Hepatocyte (in vitro differentiated cells): ENCODE measurements around the gene SMIM22. TPM values are rescaled to one million over a fixed set of nuclear protein-coding genes. Genes with fewer than 3 reads are reported as not detected.

Experiments used
- DNase-seq: peaks from one replicate; pipeline ENCODE4 v3.0.0-alpha.2; 2016; ENCODE audit warnings: low spot score
- H2AFZ ChIP-seq: fragments of 200-600 bp; sonication (generic); 2 replicates; pipeline ENCODE4 v1.6.0; 2016; ENCODE audit warnings: antibody characterized with exemption, mild to moderate bottlenecking
- H3K27ac ChIP-seq: fragments of 200-600 bp; sonication (generic); 2 replicates; pipeline ENCODE4 v1.5.1; 2016; ENCODE audit warnings: mild to moderate bottlenecking
- H3K27me3 ChIP-seq: fragments of 200-600 bp; sonication (generic); 2 replicates; pipeline ENCODE4 v1.6.1; 2016
- H3K36me3 ChIP-seq: fragments of 200-600 bp; sonication (generic); replicated peaks from 2 replicates; pipeline ENCODE4 v1.5.1; 2016; ENCODE audit warnings: low read depth; ENCODE audit not compliant: insufficient read depth
- H3K4me1 ChIP-seq: fragments of 200-600 bp; sonication (generic); 2 replicates; pipeline ENCODE4 v1.5.1; 2016; ENCODE audit warnings: mild to moderate bottlenecking, moderate library complexity; ENCODE audit not compliant: insufficient read depth
- H3K4me2 ChIP-seq: fragments of 200-600 bp; sonication (generic); 2 replicates; pipeline ENCODE4 v1.6.0; 2016
- H3K4me3 ChIP-seq: fragments of 200-600 bp; sonication (generic); 2 replicates; pipeline ENCODE4 v1.5.1; 2016; ENCODE audit warnings: mild to moderate bottlenecking
- H3K79me2 ChIP-seq: fragments of 200-600 bp; sonication (generic); 2 replicates; pipeline ENCODE4 v1.6.0; 2017; ENCODE audit warnings: mild to moderate bottlenecking
- H3K9me2 ChIP-seq: fragments of 200-600 bp; sonication (generic); replicated peaks from 2 replicates; pipeline ENCODE4 v1.6.0; 2017; ENCODE audit warnings: mild to moderate bottlenecking; ENCODE audit not compliant: insufficient read depth
- H3K9me3 ChIP-seq: fragments of 200-600 bp; sonication (generic); 2 replicates; pipeline ENCODE4 v1.5.1; 2016; ENCODE audit warnings: low read depth, mild to moderate bottlenecking
- H4K20me1 ChIP-seq: fragments of 200-600 bp; sonication (generic); 2 replicates; pipeline ENCODE4 v1.6.0; 2016; ENCODE audit warnings: mild to moderate bottlenecking; ENCODE audit not compliant: insufficient read depth, poor library complexity, severe bottlenecking
- CTCF ChIP-seq: fragments of 200-600 bp; sonication (generic); IDR thresholded peaks from 2 replicates; pipeline ENCODE4 v1.5.1; 2016; ENCODE audit warnings: antibody characterized with exemption, mild to moderate bottlenecking; ENCODE audit not compliant: poor library complexity
- EZH2 ChIP-seq: fragments of 200-600 bp; sonication (generic); IDR thresholded peaks from 2 replicates; pipeline ENCODE4 v1.6.1; 2016; ENCODE audit warnings: antibody characterized with exemption, mild to moderate bottlenecking, borderline replicate concordance
- EZH2phosphoT487 ChIP-seq: fragments of 200-600 bp; sonication (generic); IDR thresholded peaks from one replicate; pipeline ENCODE4 v1.6.1; 2018; ENCODE audit warnings: antibody characterized with exemption, mild to moderate bottlenecking, low read depth, moderate library complexity; ENCODE audit not compliant: unreplicated experiment, severe bottlenecking
- WGBS: methylation state at CpG from one replicate; pipeline ENCODE4 v1.1.6; 2016; ENCODE audit warnings: low lambda C conversion rate; ENCODE audit errors: missing lambda C conversion rate; 5-methylcytosine and 5-hydroxymethylcytosine counted together
- polyA plus RNA-seq: library from polyadenylated mRNA; unstranded; fragments of >200 nt; fragmentation: Nextera tagmentation; extraction: Ambion mirVana; gene quantifications from 2 replicates; pipeline ENCODE4 v1.2.1, GENCODE V29; 2016
- total RNA-seq: library from RNA; depleted of rRNA; stranded (reverse); fragments of >200 nt; gene quantifications from 2 replicates; pipeline ENCODE4 v1.2.3, GENCODE V29; 2014

The SMIM22 gene
- total RNA-seq (not detected in 2 replicates), polyA plus RNA-seq (12.3 and 15.1 TPM in 2 replicates)

- Histone ChIP-seq H3K79me2 (no peaks in the 10 kb centered on the region), H3K4me2 (no peak within 1 kb of the TSS), H2AFZ (no peak within 1 kb of the TSS), H3K9me3 (no peaks in the 10 kb centered on the region), H3K9me2 (no peaks in the 10 kb centered on the region), H3K4me3 (no peak within 1 kb of the TSS), H4K20me1 (no peaks in the 10 kb centered on the region), H3K36me3 (no peaks in the 10 kb centered on the region), H3K27me3 (no peaks in the 10 kb centered on the region), H3K4me1 (no peaks in the 10 kb centered on the region), H3K27ac (no peak within 1 kb of the TSS)
- no peak for TF ChIP-seq EZH2
- no peak for TF ChIP-seq CTCF
- TF ChIP-seq EZH2phosphoT487: no peak
- WGBS: 78% methylated on average over 10 of the region's 14 CpGs
- DNase-seq: no peak
Observed at GRCh38 chr16:4795181-4795827, at the start of gene SMIM22. SMIM22 (plus strand) TSS chr16:4795369; CDS start chr16:4795735, 366 bp downstream.

GRCh38 chr16:4746215-4746614 is 49.0 kb upstream of the SMIM22 start:
- WGBS: 89% methylated on average over 8 of the region's 8 CpGs
- H3K27me3 ChIP-seq: no peaks in the 10 kb centered on the region
- no peak for DNase-seq
- H3K4me3 ChIP-seq: no peak overlapping the region
- H3K9me3 ChIP-seq: no peaks in the 10 kb centered on the region
- H3K4me2 ChIP-seq: no peak overlapping the region
- no peaks in the 10 kb centered on the region for H4K20me1 ChIP-seq
- H3K36me3 ChIP-seq: no peaks in the 10 kb centered on the region
- H3K79me2 ChIP-seq: no peaks in the 10 kb centered on the region
- H2AFZ ChIP-seq: no peak overlapping the region
- TF ChIP-seq EZH2 (no peak), EZH2phosphoT487 (no peak), CTCF (no peak)
- H3K9me2 ChIP-seq: no peaks in the 10 kb centered on the region
- H3K4me1 ChIP-seq: no peaks in the 10 kb centered on the region
- H3K27ac ChIP-seq: no peak overlapping the region

- Histone ChIP-seq H3K4me3 (no peak overlapping the region), H3K79me2 (no peaks in the 10 kb centered on the region), H3K9me2 (no peaks in the 10 kb centered on the region), H4K20me1 (no peaks in the 10 kb centered on the region), H3K9me3 (no peaks in the 10 kb centered on the region), H3K27me3 (no peaks in the 10 kb centered on the region), H2AFZ (no peak overlapping the region), H3K4me1 (no peaks in the 10 kb centered on the region), H3K27ac (no peak overlapping the region), H3K4me2 (no peak overlapping the region), H3K36me3 (no peaks in the 10 kb centered on the region)
- no peak for DNase-seq
- WGBS: 72% methylated on average over 15 of the region's 15 CpGs
- no peak for TF ChIP-seq CTCF
- no peak for TF ChIP-seq EZH2
- no peak for TF ChIP-seq EZH2phosphoT487
Observed at GRCh38 chr16:4746991-4747574, 48.1 kb upstream of the SMIM22 start.
